HG03457 (cell line): ENCODE data around the gene CAST.

Experiments
- ATAC-seq: cut with Tn5 transposase; IDR thresholded peaks from one replicate; pipeline ENCODE4 v1.9.1; 2021; ENCODE audit warnings: moderate number of reproducible peaks; ENCODE audit not compliant: unreplicated experiment

CAST gene

GRCh38 chr5:96706433-96707111 lies 44.4 kb downstream of the CAST start:
- ATAC-seq = no peak

- no peak for ATAC-seq
Observed at GRCh38 chr5:96708600-96708999, 46.4 kb downstream of the CAST start.

DNA sequence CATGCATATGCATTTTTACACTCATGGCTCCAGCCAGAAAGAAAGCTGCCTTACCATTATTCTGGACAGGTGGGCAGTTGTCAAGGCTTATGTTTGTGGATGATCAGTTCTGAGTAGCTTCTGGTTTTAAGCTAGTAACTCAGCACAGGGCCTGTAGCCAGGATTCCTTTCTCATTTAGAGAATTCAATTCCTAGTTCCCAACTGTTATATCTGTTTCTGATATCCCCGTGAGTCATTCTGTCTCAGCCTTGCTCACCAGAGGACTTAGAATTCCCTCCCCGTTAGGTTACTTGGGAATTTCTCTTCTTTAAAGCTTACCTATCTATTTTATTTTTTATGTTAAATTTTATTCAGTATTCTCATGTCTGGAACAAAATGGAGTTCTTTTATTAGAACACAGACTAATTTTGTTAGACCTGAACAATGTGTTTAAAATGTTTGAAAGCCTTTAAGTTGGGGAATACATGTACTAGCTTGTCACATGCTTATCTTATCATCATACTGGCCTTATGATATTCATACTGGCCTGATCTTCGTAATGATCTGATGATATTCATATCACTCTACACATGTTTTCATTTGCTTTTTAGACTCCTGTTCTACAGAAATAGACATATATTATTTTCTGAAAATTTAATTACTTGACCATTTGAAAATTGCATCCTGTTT lies 47.1 kb downstream of the CAST start:
- no peak for ATAC-seq

- ATAC-seq = no peak
Observed at GRCh38 chr5:96712100-96712746, 50.0 kb downstream of the CAST start.

DNA sequence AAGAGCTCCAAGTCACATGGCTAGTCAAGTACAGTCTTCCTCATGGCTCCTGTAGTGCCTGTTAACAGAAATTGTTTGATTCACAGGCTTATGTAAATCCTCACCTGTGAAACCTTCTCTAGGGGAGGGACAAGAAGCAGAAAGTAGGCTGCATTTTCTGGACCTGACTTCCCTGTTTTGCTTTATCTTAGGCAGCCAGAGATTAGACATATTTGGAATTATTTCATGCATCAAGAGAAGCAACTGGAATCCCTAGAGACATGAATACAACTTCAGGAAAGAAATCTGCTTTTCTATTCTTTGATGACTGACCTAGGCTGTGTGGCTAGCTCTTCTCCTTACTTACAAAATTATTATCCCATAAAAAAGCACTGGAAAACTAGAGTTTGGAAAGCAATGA lies 52.3 kb downstream of the CAST start:
- ATAC-seq = no peak

DNA sequence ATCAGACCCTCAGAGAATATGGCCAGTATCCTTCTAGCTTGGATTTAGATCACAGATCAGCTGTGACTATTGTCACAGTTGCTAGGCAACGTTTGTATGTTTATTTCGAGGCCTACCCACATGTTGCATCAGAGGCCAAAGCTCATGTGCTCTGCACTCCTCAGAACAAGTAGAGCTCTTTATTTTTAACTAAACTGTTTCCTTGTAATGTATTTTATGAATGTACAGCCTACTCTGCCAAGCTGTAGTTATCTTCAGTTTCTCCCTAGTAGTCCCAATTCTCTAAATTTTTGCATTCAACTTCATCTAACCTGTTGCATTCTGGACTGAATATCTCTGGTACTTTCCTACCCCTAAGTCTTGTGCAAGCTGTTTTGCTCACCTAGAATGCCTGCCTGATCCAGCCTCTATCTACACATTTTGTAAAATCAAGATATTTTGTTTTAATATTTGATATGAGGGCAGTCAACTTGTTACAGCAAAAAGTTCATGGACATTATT lies 52.8 kb downstream of the CAST start:
- no peak for ATAC-seq

DNA sequence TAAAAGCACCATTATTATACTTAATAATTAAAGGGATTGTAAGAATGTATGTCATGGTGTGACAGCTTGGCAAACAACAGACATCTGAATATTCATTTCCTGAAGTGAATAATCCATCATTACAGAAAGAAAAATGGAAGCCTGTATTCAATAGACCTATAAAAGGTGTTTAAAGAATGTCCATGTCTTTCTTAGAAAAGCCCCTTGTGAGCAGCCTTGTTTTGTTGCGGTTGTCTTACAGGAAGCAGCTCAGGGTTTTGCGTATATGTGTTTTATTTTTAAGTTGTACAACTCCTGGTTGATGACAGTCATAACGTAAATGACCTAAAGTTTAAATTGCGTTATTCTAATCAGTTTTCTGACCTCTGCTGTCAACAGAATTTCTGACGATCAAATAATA lies 53.8 kb downstream of the CAST start:
- no peak for ATAC-seq

DNA sequence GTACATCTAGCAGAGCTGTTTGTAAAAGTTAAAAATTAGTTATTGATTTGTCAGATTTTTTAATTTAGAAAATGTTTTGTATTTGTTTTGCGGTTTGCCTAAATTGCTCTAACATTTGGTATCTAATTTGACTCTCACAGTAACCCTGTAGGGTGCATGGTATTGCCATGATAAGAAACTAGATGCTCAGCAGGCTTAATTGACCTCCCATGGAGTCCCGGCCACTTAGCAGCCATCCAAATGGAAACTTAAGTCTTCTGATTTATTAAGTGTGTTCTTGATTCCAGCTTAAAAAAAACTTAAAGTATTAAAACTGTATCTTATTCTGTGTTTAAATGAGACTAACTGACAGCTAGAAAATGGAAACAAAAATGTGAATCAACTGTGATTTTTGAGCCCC lies 54.5 kb downstream of the CAST start:
- no peak for ATAC-seq

GRCh38 chr5:96717874-96718273 lies 55.7 kb downstream of the CAST start:
- no peak for ATAC-seq

DNA sequence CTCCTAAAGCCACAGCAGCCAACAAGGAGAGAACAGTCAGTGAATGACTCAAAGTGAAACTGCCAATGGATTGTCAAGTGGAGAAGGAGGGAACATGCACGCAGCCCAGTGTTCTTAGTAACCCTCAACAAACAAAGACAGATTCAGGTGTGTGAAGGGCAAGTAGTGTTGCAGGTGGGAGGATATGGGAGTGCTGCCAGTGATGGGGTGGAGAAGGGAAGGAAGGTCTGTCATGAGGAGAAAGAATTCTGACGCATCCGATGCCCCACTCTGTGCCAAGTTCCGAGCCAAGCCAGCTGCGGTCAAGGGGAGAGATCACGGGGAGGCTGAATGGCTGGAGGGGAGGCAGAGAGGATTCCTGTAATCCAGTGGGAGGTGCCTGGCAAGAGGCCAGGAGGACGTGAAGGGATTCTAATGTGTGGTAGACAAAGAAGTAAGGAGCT lies 56.5 kb downstream of the CAST start:
- ATAC-seq = no peak

DNA sequence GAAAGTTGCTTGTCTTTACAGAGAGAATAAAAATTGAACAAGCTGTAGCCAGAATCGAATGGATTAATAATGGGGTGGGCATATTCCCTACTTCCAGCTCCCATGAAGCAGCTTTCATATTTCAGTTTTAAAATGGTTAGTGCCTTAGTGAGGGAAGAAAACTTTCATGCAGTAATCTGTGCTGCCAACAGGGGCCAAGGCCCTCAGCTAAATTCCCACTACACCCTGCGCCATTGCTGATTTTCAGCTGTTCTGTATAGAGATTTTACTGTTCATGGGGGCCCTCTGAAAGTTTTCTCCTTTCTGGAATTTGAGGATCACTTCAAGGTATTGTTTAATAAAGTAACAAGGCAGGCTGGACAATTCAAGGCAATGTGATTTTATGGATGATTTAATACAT lies 58.2 kb downstream of the CAST start:
- ATAC-seq = no peak

GRCh38 chr5:96721351-96721977 lies 59.3 kb downstream of the CAST start:
- no peak for ATAC-seq

DNA sequence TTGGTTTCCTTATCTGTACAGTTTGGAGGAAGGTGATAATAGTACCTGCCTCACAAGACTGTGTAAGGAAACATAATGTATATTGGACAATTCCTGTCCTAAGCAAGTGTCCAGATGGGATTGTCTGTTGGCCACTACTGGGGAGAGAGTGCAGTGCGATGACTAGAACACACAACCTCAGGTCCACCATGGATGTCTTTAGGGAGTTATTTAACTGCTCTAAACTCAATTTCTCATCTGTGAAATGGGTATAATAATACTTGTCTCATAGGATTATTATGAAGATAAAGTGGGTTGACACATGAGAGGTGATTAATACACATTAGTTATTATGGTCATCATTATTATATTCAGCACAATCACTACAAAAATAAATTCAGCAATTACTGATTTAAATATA lies 63.1 kb downstream of the CAST start:
- no peak for ATAC-seq

DNA sequence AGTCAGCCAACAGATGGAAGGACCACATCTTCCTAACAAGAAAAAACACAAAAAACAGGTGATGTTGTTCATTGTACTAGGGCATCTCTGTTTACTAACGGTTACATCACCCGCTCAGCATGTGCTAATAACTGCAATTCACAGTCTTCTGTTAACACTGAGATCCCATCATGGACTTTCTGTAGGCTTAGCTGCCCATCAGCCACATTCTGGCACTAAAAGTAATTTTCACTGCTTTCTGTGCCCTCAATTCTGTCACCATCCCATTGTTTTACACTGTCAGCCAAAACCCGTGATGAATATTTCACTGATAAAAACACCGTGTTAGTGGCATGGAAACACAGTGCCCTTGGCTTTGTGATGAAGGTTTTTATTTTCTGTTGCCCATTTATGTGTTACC lies 64.6 kb downstream of the CAST start:
- no peak for ATAC-seq

DNA sequence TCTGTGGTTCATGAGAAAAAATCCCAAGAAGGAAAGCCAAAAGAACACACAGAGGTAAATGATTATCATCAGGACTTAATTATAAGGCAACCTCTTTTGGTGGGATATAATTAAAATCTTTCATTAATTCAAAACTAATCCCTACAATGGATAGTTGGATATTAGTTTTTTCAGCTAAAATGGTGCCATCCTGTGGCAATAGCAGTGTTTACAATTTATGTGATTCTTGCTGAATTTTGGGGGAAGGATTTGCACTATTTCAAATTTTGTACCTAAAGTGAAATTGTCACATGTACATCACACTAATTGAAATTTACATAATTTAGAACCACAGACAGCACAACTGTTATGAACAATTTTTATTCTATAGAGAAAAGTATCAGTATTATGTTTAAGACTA lies 67.0 kb downstream of the CAST start:
- ATAC-seq = no peak

DNA sequence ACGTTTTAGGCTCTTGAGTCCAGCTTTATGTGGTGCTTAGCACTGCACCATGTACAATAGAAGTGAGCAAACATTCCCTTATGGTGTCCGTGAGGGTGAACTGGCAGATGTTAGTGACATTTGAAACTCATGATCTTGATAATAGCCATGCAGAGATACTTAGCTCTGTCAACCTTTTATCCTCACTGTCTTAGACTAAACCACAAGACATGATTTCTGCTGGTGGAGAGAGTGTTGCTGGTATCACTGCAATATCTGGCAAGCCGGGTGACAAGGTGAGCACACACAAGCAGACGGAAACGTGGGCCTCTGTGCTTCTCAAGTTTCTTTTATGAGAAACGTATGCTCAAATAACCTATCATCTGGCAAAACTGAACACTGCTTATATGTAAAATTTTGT lies 68.4 kb downstream of the CAST start:
- ATAC-seq = no peak

DNA sequence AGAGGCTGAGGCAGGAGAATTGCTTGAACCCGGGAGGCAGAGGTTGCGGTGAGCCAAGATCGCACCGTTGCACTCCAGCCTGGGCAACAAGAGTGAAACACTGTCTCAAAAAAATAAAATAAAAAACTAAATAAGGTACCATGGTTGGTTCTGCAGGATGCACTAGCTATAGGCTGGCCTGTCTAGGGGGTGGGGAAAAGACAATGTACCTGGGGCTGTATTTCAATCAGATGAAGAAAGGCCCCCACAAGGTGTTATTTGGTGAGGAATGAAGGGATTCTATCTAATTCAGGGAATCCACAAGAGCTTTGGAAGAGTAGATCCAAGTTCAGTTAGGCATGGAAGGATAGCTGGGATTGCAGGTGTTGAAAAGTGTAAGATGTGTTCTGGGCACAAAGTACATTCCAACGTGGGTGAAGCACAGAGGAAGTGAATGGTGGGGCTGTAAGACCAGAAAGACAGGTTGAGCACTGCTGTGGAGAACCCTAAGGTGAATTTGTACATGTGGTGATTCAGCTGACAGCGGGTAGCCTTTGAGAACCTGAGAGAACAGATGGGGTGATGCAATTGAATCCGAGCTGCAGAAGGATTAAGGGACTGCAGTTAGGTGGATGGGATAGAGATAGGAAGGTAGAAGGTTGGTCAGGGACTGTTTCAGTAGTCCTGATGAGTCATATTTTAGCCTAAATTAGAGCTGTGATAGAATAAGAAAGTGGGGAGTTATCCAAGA lies 71.8 kb downstream of the CAST start:
- no peak for ATAC-seq

- no peak for ATAC-seq
Observed at GRCh38 chr5:96734871-96735325, 72.7 kb downstream of the CAST start.

DNA sequence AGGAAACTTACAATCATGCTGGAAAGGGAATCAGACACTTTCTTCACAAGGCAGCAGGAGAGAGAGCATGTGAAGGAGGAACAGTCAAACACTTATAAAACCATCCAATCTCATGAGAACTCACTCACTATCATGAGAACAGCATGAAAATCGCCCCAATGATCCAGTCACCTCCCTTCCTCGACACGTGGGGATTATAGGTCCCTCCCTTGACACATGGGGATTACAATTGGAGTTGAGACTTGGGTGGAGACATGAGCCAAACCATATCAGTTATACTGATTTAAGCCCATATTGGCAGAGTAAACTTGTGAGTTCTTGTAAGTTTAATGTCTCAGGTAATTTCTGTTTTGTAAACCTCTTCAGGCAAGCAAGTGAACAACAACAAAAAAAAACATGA lies 74.8 kb downstream of the CAST start:
- ATAC-seq = no peak

DNA sequence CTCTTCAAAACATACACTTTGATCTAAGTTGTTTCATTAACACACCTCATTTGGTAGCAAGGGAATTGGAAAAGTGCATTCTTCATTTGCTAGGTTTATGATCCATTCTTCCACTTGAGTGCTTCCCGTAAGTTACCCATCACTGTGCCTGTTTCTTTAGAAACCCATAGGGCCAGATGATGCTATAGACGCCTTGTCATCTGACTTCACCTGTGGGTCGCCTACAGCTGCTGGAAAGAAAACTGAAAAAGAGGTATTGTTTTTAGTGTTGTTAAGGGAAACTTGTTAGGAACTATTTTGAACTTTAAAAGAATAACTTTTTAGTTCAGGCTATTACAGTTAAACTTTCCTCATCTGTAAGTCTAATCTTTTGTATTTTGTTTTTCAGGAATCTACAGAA lies 78.9 kb downstream of the CAST start:
- no peak for ATAC-seq

DNA sequence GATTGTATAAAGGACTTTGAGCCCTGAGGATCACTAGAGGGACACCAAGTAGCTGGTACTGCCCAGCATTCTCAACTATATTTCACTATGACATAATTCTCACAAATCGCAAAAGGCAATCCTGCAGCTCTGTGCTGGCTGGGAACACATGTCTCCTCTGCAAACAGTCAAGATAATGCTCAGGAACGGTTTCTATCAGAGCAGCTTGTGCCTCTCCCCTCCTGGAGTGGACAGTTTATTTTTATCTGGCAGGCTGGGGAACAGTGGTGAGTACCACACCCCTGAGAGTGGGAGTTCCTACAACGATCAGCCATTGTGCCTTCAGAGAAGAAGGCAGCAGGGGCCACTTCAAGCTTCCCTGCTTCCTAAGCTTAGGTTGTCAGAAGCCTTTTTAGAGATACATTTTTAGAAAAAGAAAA lies 79.7 kb downstream of the CAST start:
- no peak for ATAC-seq
